Non-pigmented ciliary epithelial cell (primary cell): ENCODE data around the gene CNTNAP2.

Experiments
- DNase-seq: peaks from one replicate; pipeline ENCODE4 v3.0.0-alpha.2; 2010; ENCODE audit warnings: low read depth

The CNTNAP2 gene

DNA sequence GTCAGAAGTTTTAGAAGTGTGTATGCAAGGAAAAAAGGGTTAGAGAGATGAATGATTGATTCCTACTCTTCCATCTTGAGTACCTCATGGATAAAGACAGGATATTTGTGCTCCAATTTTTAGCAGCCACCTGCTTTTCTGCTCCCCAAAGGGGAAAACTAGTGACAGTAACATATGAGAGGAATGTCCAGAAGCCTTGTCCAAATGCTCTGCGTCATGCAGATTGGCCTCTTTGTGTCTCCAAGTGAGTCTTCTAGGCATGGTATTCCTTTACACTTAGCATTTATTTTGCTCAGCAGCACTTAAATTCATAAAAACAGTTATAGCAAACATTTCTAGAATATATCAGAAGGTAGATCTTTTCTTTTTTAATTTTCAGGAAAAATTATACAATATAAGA lies 306.8 kb downstream of the CNTNAP2 start:
- no peak for DNase-seq

GRCh38 chr7:146424084-146424483 lies 307.5 kb downstream of the CNTNAP2 start:
- no peak for DNase-seq

DNA sequence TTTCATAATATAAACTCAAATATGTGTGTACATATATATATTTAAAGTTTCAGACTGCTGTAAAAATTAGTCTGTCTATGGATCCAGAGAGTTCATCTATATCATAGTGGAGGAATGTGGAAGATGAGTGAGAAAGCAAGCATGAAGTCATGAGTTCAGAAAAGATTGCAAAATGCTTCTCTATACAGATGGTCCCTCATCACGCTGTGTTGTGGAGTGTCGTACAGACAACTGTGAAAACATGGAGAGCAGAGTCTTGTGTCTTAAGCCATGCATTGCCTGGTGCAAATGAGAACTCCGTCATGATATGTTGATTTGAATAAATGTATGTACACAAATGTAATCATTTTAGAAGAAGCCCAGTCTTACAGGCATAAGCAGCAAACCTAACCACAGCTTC lies 316.9 kb downstream of the CNTNAP2 start:
- DNase-seq = no peak

- DNase-seq = no peak
Measured at GRCh38 chr7:146443102-146443501, 326.5 kb downstream of the CNTNAP2 start.

DNA sequence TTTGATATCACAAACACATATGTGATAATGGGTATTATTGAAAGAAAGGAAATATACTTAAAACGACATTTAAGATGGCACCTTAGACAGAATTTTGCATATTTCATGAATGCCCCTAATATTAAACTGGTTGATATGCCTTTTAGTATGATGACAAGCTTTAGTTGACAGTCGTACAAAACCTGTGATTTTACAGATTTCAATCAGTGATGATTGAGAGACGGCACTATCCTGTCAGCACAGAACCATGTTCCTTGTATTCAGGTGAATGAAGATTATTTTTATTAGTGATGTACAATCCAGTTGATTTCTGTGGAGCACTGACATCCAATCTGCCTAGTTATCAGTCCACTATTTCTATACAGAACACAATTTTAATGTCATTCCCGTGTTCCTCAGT lies 333.0 kb downstream of the CNTNAP2 start:
- DNase-seq = no peak

DNA sequence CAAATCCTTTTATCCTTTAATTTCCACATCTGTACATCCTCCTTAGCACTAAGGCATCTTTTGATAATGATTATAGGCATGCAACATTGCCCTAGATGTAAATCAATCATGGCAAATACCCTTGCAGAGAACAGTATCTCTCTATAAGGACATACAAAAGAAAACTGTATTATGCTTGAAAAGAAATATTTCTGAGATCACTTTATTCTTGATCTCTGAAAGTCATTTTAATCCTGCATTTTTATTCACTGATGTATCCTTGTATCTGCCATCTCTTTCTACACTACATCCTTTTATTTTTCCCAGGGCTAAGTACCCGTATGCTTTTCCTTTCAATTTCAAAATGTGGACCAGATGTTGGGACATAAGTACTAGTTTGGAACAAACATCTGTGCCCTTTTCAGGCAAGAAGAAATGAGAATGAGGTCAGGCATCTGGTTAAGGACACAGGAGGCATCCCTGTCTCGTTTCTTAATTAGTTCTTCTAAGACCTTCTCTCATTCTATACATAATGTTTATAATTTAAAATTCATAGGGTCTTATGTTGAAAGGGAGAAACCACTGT lies 338.6 kb downstream of the CNTNAP2 start:
- DNase-seq = no peak

- no peak for DNase-seq
Measured at GRCh38 chr7:146479040-146479439, 362.4 kb downstream of the CNTNAP2 start.

DNA sequence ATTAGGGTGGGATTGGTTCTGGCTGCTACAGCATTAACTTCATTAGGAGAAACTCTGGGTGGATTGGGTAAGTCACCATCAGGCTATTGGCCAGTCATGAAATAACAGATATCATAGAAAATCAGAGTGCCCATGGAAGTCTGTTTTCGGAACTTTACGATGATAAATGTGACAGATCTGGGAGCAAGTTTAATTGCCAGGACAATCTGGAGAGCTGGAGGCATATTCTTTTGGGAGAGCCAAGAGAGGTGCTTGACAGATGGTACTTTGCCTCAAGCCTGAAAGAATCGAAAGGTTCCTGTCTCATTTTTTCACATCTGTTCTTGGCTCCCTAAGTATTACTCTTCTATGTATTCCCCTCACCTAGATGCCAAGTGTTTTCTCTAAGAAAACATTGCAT lies 369.9 kb downstream of the CNTNAP2 start:
- DNase-seq = no peak

DNA sequence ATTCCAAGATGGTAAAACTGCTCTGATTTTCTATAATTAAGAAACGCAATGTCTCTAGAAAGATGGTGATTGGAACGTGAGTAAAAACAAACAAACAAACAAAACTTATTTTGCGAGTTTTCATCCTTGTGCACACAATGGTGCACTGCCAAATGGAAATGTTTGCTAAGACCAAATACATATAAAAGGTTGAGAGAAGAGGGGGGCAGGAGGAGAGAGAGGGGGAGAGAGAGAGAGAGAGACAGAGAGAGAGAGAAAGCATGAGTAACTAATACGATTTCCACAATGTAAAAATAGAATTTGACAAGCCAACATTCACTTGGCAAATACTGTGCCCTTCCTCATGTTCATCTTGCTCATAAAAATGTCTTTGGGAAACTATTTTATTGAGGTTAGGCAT lies 375.4 kb downstream of the CNTNAP2 start:
- no peak for DNase-seq

GRCh38 chr7:146494952-146495596 lies 378.5 kb downstream of the CNTNAP2 start:
- no peak for DNase-seq

DNA sequence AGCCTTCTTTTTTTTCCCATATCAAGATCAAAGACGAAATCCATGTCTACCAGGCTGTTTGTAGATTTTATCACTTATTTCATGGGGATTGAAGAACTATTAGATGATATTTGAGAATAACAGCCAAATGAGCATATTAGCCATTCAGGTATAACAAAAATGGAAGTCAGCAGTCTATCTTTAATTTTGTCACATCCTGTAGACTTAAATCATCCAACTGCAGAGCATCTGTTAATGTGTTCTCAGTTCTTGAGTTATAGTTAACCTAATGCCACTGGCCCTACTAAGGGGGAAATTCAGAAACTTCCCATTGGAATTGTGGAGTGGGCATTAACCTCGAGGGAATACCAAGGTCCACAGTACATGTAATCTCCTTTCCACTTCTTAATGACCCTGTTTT lies 380.1 kb downstream of the CNTNAP2 start:
- no peak for DNase-seq

GRCh38 chr7:146499970-146500369 lies 383.4 kb downstream of the CNTNAP2 start:
- no peak for DNase-seq

GRCh38 chr7:146503844-146504243 lies 387.2 kb downstream of the CNTNAP2 start:
- no peak for DNase-seq

- no peak for DNase-seq
Measured at GRCh38 chr7:146510088-146510680, 393.6 kb downstream of the CNTNAP2 start.

GRCh38 chr7:146514304-146514703 lies 397.7 kb downstream of the CNTNAP2 start:
- DNase-seq = no peak

GRCh38 chr7:146528581-146528980 lies 412.0 kb downstream of the CNTNAP2 start:
- no peak for DNase-seq

DNA sequence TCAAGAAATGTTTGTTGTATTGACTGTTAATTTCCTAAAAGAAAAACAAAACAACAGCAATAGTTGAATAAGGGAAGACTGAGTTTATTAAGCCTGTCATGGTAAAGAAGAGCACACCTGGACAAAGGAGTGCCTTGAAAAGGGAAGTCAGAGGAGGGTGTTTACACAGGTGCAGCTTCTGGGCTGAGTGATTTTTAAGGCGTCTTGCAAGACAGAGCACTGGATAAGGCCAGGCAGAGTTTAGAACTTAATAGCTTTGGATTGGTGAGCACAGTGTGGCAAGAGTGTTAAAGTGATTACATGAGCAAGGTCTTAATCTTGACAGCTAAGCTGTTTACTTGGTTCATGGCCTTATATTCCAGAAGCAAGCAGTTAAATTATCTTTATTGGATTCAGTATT lies 423.2 kb downstream of the CNTNAP2 start:
- no peak for DNase-seq

DNA sequence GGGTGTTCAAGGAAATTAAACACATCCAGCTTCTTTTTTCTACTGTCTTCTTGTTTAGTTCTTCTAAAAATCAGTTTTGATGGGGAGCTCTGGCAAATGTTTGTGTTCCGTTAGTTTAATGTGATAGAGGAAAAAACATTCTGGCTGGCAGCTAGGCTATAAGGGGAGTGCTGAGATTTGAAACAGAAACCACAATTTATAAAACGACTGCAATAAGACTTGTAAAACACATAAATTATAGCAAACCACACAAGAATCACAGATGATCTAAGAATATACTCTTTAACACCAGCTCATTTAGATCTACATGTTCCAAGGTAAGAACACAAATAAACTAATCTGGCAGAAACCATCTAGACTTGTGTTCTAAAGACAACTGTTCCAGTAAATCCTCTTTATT lies 425.5 kb downstream of the CNTNAP2 start:
- DNase-seq = no peak

- DNase-seq = no peak
Measured at GRCh38 chr7:146544748-146545147, 428.1 kb downstream of the CNTNAP2 start.

DNA sequence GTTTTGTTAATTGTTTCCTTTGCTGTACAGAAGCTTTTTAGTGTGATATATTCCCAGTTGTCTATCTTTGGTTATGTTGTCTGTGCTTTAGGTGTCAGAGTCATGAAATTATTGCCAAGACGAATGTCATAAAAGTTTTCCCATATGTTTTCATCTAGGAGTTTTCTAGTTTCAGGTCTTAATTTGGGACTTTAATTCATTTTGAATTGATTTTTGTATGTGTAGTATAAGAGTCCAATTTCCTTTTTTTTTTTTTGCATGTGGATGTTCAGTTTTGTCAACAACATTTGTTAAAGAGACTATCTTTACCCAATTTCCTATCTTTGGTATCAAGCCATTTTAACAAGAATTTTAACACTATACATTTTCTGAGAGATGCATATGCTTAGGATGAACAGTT lies 432.2 kb downstream of the CNTNAP2 start:
- DNase-seq = no peak

DNA sequence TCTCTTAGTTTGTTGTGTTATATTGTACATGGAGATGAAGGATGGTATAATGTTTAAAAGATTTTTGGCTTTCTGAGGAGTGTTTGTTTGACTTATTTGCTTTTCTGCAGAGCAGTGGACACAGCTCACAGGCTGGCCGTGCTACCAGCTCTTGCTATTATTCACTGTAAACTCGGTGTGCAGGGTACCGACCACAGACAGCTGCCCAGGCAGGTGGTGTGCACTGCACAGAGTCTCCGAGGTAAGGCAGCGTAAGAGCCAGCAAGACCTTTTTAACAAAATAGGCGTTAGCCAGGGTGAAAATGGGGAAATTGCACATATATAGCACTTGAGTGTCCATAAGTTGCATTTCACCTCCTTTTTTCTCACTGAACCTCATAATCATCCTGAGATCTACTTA lies 438.0 kb downstream of the CNTNAP2 start:
- DNase-seq = no peak

DNA sequence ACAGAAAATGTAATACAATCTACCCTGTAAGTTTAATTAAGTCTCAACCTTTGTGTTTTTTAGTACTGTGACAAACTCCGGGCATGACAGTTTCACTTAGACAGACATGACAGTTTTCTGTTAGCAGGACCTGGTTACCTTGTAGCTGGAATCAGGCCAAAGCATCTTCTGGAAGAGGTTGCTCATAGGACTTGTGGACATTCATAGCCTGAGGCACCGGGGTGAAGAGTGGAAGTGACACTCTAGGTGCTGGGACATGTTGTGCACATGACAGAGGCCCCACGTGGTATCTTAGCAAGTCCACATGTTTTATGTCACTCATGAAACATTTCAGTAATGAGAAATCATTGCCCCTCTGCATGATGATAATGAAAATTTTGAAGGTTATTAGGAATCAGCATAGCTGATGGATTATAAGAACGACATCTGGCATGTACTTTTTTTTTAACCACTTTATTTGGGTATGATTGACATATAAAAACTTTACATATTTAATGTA lies 441.4 kb downstream of the CNTNAP2 start:
- DNase-seq = no peak

GRCh38 chr7:146565872-146566271 lies 449.3 kb downstream of the CNTNAP2 start:
- no peak for DNase-seq

DNA sequence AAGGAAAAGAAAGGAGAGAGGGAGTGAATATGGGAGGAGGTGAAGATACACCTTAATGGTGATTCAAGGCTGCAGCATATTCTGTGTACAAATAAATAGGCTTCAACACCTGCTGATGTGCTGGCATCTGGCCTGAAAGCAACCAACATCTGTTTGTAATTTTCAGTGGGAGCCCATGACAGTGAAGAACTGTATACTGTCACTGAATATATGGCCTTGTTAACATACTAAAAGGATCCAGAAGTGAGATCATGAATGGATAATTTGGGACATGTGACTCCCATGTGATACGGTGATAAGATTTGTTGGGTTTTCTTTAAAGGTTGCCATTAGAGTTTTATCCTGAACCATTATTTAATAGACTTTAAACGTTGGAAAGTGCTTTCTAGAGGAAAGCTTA lies 459.3 kb downstream of the CNTNAP2 start:
- DNase-seq = no peak
